Osteocyte (in vitro differentiated cells): ENCODE data around the gene HSPA1L. TPM values are rescaled to one million over a fixed set of nuclear protein-coding genes. Genes with fewer than 3 reads are reported as not detected.
"Not testable (repeated sequence)": the region's sequence is repeated elsewhere in the genome, so short reads cannot be mapped to it uniquely, and the experiment has no call there.

Source experiments
- DNase-seq: peaks from one replicate; pipeline ENCODE4 v3.0.0; 2021; ENCODE audit warnings: mixed read lengths; ENCODE audit not compliant: unreplicated experiment; ENCODE audit errors: extremely low spot score
- H3K27ac Mint-ChIP-seq: one replicate; pipeline ENCODE4 v1.8.0; 2021; ENCODE audit warnings: mild to moderate bottlenecking, mixed read lengths; ENCODE audit not compliant: unreplicated experiment
- H3K27me3 Mint-ChIP-seq: one replicate; pipeline ENCODE4 v1.8.0; 2021; ENCODE audit warnings: mixed read lengths; ENCODE audit not compliant: unreplicated experiment
- H3K36me3 Mint-ChIP-seq: one replicate; pipeline ENCODE4 v1.8.0; 2021; ENCODE audit warnings: mixed read lengths; ENCODE audit not compliant: unreplicated experiment
- H3K4me1 Mint-ChIP-seq: one replicate; pipeline ENCODE4 v1.8.0; 2021; ENCODE audit warnings: mixed read lengths; ENCODE audit not compliant: unreplicated experiment
- H3K4me3 Mint-ChIP-seq: one replicate; pipeline ENCODE4 v1.8.0; 2021; ENCODE audit warnings: mild to moderate bottlenecking, moderate library complexity, mixed read lengths; ENCODE audit not compliant: unreplicated experiment
- H3K9me3 Mint-ChIP-seq: one replicate; pipeline ENCODE4 v1.8.0; 2021; ENCODE audit warnings: mixed read lengths; ENCODE audit not compliant: unreplicated experiment
- total RNA-seq: library from RNA; stranded (reverse); gene quantifications from 2 replicates; pipeline ENCODE4 v1.2.1, GENCODE V29; 2021
- TF ChIP-seq, protein P1 (sequence below): fragments of 200-600 bp; sonication (generic); IDR thresholded peaks from 2 replicates; pipeline ENCODE4 v1.5.0; 2021; ENCODE audit warnings: antibody characterized with exemption, mild to moderate bottlenecking, moderate library complexity

Gene HSPA1L
- total RNA-seq, 1 donor from 2014 or later = 1.7 TPM

DNA sequence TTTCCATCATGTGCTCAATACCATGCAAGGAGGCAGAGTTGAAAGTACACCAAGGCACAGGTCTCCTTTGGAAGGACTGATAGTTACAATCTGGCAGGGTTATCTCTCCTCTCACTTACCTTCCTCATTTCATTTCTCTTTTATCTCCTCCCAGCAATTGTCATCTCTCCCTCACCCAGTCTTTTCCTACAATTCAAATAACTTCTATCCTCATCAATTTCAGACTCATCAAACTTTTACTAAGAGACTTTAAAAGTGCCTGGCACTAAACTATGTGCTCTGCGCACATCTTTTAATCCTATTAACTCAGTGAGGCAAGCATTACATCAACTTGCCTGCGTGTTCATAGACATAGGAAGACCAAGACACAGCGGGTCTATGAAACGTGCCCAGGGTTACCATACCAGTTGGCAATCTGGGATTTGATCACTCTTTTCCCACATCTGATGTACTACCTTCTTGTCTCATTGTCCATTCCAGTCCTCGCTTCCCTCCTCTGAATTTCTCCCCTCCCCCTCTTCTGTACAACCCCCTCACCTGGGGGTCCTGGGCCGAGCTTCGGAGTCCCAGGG lies 20.7 kb downstream of the HSPA1L start:
- peaks cover 11% of the 10 kb centered on the region for H3K36me3 Mint-ChIP-seq
- no peaks in the 10 kb centered on the region for H3K9me3 Mint-ChIP-seq
- H3K27ac Mint-ChIP-seq = peak overlapping the region; percentile 99
- H3K4me3 Mint-ChIP-seq = peak overlapping the region; percentile 99
- TF ChIP-seq, protein P1, sequence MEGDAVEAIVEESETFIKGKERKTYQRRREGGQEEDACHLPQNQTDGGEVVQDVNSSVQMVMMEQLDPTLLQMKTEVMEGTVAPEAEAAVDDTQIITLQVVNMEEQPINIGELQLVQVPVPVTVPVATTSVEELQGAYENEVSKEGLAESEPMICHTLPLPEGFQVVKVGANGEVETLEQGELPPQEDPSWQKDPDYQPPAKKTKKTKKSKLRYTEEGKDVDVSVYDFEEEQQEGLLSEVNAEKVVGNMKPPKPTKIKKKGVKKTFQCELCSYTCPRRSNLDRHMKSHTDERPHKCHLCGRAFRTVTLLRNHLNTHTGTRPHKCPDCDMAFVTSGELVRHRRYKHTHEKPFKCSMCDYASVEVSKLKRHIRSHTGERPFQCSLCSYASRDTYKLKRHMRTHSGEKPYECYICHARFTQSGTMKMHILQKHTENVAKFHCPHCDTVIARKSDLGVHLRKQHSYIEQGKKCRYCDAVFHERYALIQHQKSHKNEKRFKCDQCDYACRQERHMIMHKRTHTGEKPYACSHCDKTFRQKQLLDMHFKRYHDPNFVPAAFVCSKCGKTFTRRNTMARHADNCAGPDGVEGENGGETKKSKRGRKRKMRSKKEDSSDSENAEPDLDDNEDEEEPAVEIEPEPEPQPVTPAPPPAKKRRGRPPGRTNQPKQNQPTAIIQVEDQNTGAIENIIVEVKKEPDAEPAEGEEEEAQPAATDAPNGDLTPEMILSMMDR = no peak
- H3K27me3 Mint-ChIP-seq = no peaks in the 10 kb centered on the region
- no peak for DNase-seq
- H3K4me1 Mint-ChIP-seq = peaks cover 17% of the 10 kb centered on the region

DNA sequence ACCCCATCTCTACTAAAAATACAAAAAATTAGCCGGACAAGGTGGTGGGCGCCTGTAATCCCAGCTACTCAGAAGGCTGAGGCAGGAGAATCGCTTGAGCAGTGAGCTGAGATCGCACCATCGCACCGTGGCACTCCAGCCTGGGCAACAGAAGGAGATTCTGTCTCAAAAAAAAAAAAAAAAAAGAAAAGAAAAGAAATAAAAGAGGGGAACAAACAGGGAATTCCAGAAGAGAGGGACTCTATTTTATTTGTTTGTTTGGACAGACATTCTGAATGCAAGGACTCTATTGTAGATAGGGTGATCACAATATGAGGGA lies 21.2 kb downstream of the HSPA1L start:
- not testable (repeated sequence) for H3K27me3 Mint-ChIP-seq, H3K9me3 Mint-ChIP-seq, DNase-seq
- Mint-ChIP-seq H3K27ac (peak overlapping the region; percentile 99), H3K4me1 (peaks cover 17% of the 10 kb centered on the region), H3K4me3 (peak overlapping the region; percentile 99), H3K36me3 (peaks cover 11% of the 10 kb centered on the region)

DNA sequence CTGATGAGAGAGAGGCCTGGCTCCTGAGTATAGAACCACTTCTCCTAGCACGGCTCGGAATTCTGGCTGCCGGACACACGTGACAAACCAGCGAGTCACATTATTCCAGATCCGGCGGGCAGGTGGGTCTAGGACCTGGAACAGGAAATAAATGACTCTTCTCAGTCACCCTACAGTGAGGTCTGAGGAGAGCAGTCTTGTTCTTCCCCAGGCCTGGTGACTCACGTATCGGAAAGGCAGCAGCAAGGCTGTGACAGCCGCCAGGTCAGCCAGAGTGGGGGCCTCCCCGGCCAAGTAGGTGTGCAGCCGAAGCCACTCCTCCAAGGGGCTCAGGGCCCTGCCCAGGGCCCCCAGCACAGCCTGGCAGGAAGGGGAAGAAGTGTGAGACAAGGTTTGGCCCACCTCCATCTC lies 22.3 kb downstream of the HSPA1L start:
- Mint-ChIP-seq H3K27ac (peak overlapping the region; percentile 45), H3K4me1 (peaks cover 17% of the 10 kb centered on the region), H3K4me3 (no peak overlapping the region), H3K9me3 (no peaks in the 10 kb centered on the region), H3K36me3 (peaks cover 11% of the 10 kb centered on the region), H3K27me3 (no peaks in the 10 kb centered on the region)
- TF ChIP-seq, protein P1 = no peak
- no peak for DNase-seq

DNA sequence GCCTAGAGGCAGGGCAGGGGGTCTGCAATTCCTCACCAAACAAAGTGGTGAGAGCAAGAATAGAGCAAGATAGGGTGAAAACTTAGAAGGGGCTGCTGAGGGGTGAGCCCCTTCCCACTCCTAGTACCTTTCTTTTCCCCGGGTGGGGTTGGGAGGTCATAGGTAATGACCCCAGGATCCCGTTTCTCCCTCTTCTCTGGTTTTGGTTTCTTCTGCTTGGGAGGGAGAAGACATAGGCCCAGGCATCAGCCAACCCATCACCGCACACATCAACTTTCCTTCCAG lies 23.1 kb downstream of the HSPA1L start:
- H3K4me1 Mint-ChIP-seq = peaks cover 17% of the 10 kb centered on the region
- no peaks in the 10 kb centered on the region for H3K9me3 Mint-ChIP-seq
- H3K36me3 Mint-ChIP-seq = peaks cover 10% of the 10 kb centered on the region
- H3K27me3 Mint-ChIP-seq = no peaks in the 10 kb centered on the region
- TF ChIP-seq, protein P1 = no peak
- H3K4me3 Mint-ChIP-seq = no peak overlapping the region
- DNase-seq = no peak
- H3K27ac Mint-ChIP-seq = no peak overlapping the region

DNA sequence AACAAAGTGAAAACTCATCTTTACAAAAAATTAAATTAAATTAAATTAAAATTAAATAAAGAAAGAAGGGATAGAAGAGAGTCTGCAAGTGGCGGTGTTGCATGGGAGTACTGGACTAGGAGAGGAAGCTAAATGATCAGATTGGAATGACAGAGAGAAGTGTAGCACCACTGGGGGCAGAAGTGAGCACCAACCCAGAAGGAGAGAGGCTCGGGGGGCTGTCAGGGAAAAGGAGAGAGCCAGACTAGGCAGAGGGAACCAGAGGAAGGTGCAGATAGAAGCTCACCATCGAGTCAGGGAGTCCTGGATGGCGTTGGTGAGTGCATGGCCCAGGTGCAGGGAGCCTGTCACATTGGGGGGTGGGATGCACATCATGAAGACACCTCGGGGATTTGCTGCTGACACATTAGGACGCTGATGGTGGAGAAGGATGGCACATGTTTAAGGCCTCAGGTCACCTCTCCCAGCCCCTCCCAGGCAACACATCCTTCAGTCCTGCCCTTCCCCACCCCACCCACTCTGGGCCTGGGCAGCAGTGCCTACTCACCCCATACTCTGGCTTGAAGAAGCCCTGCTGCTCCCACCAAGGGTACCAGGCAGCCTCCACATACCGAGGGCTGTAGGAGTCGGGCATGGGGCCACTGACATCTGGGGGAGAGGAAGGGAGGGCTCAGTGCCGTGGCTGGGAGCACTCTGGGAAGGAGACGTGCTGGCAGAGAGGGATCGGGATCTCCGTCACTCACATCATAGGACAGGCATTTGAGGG lies 23.6 kb downstream of the HSPA1L start:
- TF ChIP-seq, protein P1 = peak; percentile 66
- H3K27ac Mint-ChIP-seq = peak overlapping the region; percentile 70
- no peak for DNase-seq

More for the DNA sequence above, 23.6 kb downstream of the HSPA1L start:
- Mint-ChIP-seq H3K4me3 (no peak overlapping the region), H3K27me3 (no peaks in the 10 kb centered on the region), H3K9me3 (no peaks in the 10 kb centered on the region), H3K36me3 (peaks cover 10% of the 10 kb centered on the region), H3K4me1 (peaks cover 17% of the 10 kb centered on the region)
